Activated naive CD8-positive, alpha-beta T cell treated with anti-CD3 and anti-CD28 coated beads for 36 hours (primary cell): ENCODE measurements around the gene FKBP5. TPM values are rescaled to one million over a fixed set of nuclear protein-coding genes. Genes with fewer than 3 reads are reported as not detected.
"Not testable (repeated sequence)": the region's sequence is repeated elsewhere in the genome, so short reads cannot be mapped to it uniquely, and the experiment has no call there.

Experiments
- DNase-seq: peaks from one replicate; pipeline ENCODE4 v3.0.0; 2021
- H3K27ac Mint-ChIP-seq: one replicate; pipeline ENCODE4 v1.8.0; 2022; ENCODE audit warnings: mild to moderate bottlenecking, moderate library complexity, mixed read lengths
- H3K27me3 Mint-ChIP-seq: one replicate; pipeline ENCODE4 v1.8.0; 2022; ENCODE audit warnings: mild to moderate bottlenecking, mixed read lengths
- H3K36me3 Mint-ChIP-seq: one replicate; pipeline ENCODE4 v1.8.0; 2021; ENCODE audit warnings: mild to moderate bottlenecking, mixed read lengths
- H3K4me1 Mint-ChIP-seq: one replicate; pipeline ENCODE4 v1.8.0; 2021; ENCODE audit warnings: mixed read lengths
- H3K4me3 Mint-ChIP-seq: one replicate; pipeline ENCODE4 v1.8.0; 2022; ENCODE audit warnings: mild to moderate bottlenecking, moderate library complexity, mixed read lengths
- H3K9me3 Mint-ChIP-seq: one replicate; pipeline ENCODE4 v1.8.0; 2022; ENCODE audit warnings: mixed read lengths
- total RNA-seq, 2 experiments: library from RNA; stranded (reverse); gene quantifications; one replicate each; pipeline ENCODE4 v1.2.3, GENCODE V29; 2021

FKBP5 gene
- total RNA-seq, 2 experiments from 2014 or later = 110 TPM

DNA sequence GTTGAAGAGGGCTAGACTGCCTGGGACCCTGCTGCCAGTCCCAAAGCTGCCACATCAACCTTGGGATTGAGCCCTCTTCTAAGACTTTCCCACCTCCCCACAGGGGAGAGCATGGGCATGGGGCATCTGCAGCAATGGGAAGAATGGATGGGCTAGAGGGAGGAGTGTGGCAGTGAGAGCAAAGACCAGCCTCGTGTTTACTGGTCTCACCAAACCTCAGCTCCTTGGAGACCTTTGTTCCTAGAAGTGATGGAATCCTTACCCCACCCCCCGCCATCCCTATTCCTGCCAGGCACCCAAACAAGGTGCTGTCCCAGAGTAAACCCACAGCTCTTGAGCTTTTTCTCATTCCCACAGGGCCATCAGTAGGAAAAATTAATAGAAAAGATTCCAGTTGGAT is 28.1 kb upstream of the FKBP5 start:
- Mint-ChIP-seq H3K36me3 (peaks cover 2% of the 10 kb centered on the region), H3K4me1 (peaks cover 56% of the 10 kb centered on the region), H3K27me3 (no peaks in the 10 kb centered on the region), H3K4me3 (no peak overlapping the region), H3K9me3 (peaks cover 2% of the 10 kb centered on the region), H3K27ac (peak overlapping the region; percentile 93)
- no peak for DNase-seq

DNA sequence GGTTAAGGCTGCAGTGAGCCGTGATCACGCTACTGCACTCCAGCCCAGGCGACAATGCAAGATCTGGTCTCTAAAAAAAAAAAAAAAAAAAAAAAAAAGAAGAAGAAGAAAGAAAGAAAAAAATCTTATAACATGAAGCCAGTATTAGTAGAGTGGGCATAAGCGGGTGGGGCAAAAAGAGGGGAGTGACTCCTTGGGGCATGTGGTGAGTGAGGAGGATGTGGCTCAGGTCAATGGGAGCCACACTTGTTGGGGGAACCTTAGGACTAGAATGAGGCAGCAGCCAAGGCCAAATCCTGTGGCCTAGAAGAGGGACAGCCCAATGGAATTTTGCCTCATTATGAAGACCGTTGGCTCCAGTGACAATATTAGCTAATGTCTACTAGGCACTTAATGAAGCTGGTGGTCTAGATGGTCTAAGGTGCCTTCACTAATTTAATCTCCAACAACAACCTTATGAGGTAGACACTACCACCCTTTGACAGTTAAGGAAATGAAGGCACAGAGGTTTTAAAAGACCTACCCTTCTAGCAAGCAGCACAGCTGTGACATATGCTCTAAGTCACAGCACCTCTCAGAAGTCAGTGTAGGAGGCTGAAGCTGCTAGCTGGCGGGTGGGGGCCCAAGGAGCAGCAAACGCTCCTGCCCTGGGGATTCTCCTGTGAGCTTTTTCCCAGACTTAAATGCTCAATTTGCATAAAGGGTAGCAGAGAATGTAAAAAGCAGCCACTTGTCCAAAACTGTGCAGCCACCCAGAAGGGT is 24.5 kb upstream of the FKBP5 start:
- Mint-ChIP-seq H3K4me1 (peaks cover 39% of the 10 kb centered on the region), H3K27ac (no peak overlapping the region), H3K27me3 (no peaks in the 10 kb centered on the region), H3K36me3 (peaks cover 5% of the 10 kb centered on the region), H3K4me3 (no peak overlapping the region), H3K9me3 (peaks cover 6% of the 10 kb centered on the region)
- DNase-seq = no peak

GRCh38 chr6:35711731-35712130 is 23.0 kb upstream of the FKBP5 start:
- Mint-ChIP-seq H3K27me3 (no peaks in the 10 kb centered on the region), H3K36me3 (peaks cover 3% of the 10 kb centered on the region), H3K9me3 (peaks cover 4% of the 10 kb centered on the region), H3K27ac (no peak overlapping the region), H3K4me3 (no peak overlapping the region), H3K4me1 (peaks cover 25% of the 10 kb centered on the region)
- DNase-seq = no peak

DNA sequence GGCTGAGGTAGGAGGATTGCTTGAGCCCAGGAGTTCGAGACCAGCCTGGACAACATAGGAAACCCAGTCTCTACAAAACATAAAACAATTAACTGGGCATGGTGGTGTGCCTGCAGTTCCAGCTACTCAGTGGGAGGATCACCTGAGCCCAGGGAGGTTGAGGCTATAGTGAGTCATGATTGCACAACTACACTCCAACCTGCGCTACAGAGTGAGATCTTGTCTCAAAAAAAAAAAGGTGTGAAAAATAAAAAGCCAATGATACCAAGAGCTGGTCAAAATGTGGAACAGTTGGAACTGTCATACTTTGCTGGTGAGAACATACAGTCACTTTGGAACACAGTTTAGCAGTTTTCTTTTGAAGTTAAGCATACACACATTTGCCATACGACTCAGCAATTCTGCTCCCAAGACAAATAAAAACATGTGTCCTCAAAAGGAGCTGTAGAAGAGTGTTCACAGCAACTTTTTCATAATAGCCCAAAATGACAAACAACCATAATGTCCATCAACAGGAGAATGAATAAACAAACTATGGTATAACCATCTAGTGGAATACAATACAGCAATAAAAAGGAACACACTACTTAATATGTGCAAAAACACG is 21.6 kb upstream of the FKBP5 start:
- H3K9me3 Mint-ChIP-seq = peaks cover 4% of the 10 kb centered on the region
- peak overlapping the region; percentile 39 for H3K27ac Mint-ChIP-seq
- peaks cover 22% of the 10 kb centered on the region for H3K4me1 Mint-ChIP-seq
- peak; percentile 51 for DNase-seq
- H3K36me3 Mint-ChIP-seq = peaks cover 3% of the 10 kb centered on the region
- H3K4me3 Mint-ChIP-seq = no peak overlapping the region
- H3K27me3 Mint-ChIP-seq = no peaks in the 10 kb centered on the region

DNA sequence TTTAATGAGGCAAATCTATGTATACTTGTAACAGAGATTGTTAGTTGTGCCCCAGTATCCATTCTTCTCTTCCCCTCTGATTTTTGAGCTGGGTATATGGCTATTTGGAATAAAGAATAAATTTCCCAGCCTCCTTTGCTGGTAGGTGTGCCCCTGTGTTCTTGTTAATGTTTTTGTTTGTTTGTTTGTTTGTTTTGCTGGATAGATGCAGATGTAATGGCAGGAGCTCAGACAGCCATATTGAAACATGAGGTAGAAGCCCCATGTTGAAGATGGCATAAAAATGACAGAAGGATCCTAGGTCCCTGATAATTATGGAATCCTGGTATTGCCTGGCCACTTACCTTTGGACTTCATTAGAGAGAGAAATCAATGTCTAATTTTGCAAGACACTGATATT is 19.9 kb upstream of the FKBP5 start:
- peaks cover 4% of the 10 kb centered on the region for H3K9me3 Mint-ChIP-seq
- peaks cover 18% of the 10 kb centered on the region for H3K4me1 Mint-ChIP-seq
- H3K27ac Mint-ChIP-seq = no peak overlapping the region
- peaks cover 3% of the 10 kb centered on the region for H3K36me3 Mint-ChIP-seq
- no peak overlapping the region for H3K4me3 Mint-ChIP-seq
- no peak for DNase-seq
- H3K27me3 Mint-ChIP-seq = no peaks in the 10 kb centered on the region

DNA sequence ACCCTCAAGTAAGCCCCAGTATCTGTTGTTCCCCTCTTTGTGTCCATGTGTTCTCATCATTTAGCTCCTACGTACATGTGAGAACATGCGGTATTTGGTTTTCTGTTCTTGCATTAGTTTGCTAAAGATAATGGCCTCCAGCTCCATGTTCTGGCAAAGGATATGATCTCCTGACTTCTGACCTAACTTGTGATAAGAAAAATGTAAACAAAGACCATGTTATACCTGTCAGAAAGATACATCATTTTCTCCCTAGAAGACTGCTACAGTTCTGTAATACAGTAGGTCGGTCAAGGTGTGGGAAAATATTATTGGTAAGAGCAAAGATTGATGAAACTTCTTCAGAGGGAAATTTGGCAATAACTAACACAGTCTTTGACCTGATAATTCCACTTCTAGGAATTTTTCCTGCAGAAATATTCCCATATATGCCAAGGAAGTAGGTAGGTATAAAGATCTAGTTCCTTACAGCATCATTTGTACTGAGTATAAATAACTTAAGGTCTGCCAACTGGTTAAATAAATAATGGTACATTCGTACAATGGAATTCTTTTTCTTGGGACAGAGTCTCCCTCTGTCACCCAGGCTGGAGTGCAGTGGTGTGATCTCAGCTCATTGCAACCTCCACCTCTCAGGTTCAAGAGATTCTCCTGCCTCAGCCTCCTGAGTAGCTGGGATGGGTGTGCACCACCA is 19.1 kb upstream of the FKBP5 start:
- no peaks in the 10 kb centered on the region for H3K27me3 Mint-ChIP-seq
- H3K9me3 Mint-ChIP-seq = peaks cover 4% of the 10 kb centered on the region
- peaks cover 13% of the 10 kb centered on the region for H3K4me1 Mint-ChIP-seq
- DNase-seq = no peak
- no peak overlapping the region for H3K4me3 Mint-ChIP-seq
- H3K27ac Mint-ChIP-seq = no peak overlapping the region
- H3K36me3 Mint-ChIP-seq = peaks cover 3% of the 10 kb centered on the region

DNA sequence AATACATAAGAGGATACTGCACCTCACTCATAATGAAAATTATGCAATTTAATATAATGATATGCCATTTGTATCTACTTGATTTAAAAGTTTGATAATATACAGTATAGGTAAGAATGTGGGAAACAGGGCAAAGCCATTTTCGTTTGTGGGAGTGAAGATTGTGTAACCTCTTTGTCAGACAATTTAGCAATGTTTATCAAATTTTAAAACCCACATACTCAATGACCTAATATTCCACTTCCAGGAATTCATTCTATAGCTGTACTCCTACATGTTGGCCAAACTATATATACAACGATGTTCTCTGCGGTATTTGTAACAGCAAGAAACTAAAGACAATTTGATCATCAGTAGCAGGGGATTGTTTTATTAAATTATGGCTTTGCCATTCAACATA is 17.8 kb upstream of the FKBP5 start:
- DNase-seq = no peak
- Mint-ChIP-seq H3K9me3 (peaks cover 4% of the 10 kb centered on the region), H3K4me3 (no peak overlapping the region), H3K27ac (no peak overlapping the region), H3K27me3 (no peaks in the 10 kb centered on the region), H3K36me3 (peaks cover 3% of the 10 kb centered on the region), H3K4me1 (peaks cover 13% of the 10 kb centered on the region)

GRCh38 chr6:35703554-35703953 is 14.8 kb upstream of the FKBP5 start:
- H3K27me3 Mint-ChIP-seq = no peaks in the 10 kb centered on the region
- H3K36me3 Mint-ChIP-seq = no peaks in the 10 kb centered on the region
- DNase-seq = no peak
- no peaks in the 10 kb centered on the region for H3K4me1 Mint-ChIP-seq
- H3K4me3 Mint-ChIP-seq = no peak overlapping the region
- H3K27ac Mint-ChIP-seq = no peak overlapping the region
- peaks cover under 1% of the 10 kb centered on the region for H3K9me3 Mint-ChIP-seq

- H3K4me1 Mint-ChIP-seq = peaks cover 6% of the 10 kb centered on the region
- no peaks in the 10 kb centered on the region for H3K27me3 Mint-ChIP-seq
- H3K27ac Mint-ChIP-seq = no peak overlapping the region
- H3K9me3 Mint-ChIP-seq = peaks cover 8% of the 10 kb centered on the region
- H3K4me3 Mint-ChIP-seq = no peak overlapping the region
- H3K36me3 Mint-ChIP-seq = no peaks in the 10 kb centered on the region
- no peak for DNase-seq
Observed at GRCh38 chr6:35698858-35699257, 10.1 kb upstream of the FKBP5 start.

- not testable (repeated sequence) for H3K36me3 Mint-ChIP-seq, H3K27me3 Mint-ChIP-seq, H3K4me3 Mint-ChIP-seq, H3K9me3 Mint-ChIP-seq, H3K27ac Mint-ChIP-seq, H3K4me1 Mint-ChIP-seq, DNase-seq
Observed at GRCh38 chr6:35698430-35698829, 9.7 kb upstream of the FKBP5 start.

GRCh38 chr6:35694462-35694861 is 5.7 kb upstream of the FKBP5 start:
- Mint-ChIP-seq H3K27me3 (no peaks in the 10 kb centered on the region), H3K4me3 (no peak overlapping the region), H3K27ac (no peak overlapping the region), H3K9me3 (peaks cover 10% of the 10 kb centered on the region), H3K36me3 (no peaks in the 10 kb centered on the region), H3K4me1 (peaks cover 9% of the 10 kb centered on the region)
- DNase-seq = no peak

- H3K27ac Mint-ChIP-seq = peak overlapping the region; percentile 12
- DNase-seq = no peak
- peaks cover 10% of the 10 kb centered on the region for H3K9me3 Mint-ChIP-seq
- peaks cover 5% of the 10 kb centered on the region for H3K36me3 Mint-ChIP-seq
- H3K27me3 Mint-ChIP-seq = no peaks in the 10 kb centered on the region
- peaks cover 19% of the 10 kb centered on the region for H3K4me1 Mint-ChIP-seq
- no peak overlapping the region for H3K4me3 Mint-ChIP-seq
Observed at GRCh38 chr6:35691027-35691824, 2.5 kb upstream of the FKBP5 start.

DNA sequence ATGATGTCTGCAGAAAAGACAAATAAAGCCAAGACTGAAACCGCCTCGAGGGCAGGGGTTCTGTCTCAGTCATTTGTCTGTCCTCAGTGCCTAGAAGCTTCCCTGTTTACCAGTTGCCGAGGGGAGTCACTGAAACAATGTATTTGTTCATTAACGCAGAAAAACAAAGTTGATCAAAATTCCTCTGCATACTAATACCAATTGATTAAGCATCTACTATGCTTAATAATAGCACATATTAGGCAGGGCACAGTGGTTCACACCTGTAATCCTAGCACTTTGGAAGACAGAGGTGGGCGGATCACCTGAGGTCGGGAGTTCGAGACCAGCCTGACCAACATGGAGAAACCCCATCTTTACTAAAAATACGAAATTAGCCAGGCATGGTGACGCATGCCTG is 1.8 kb upstream of the FKBP5 start:
- Mint-ChIP-seq H3K9me3 (peaks cover 10% of the 10 kb centered on the region), H3K4me1 (peaks cover 19% of the 10 kb centered on the region), H3K27ac (no peak overlapping the region), H3K27me3 (no peaks in the 10 kb centered on the region), H3K36me3 (peaks cover 5% of the 10 kb centered on the region), H3K4me3 (no peak overlapping the region)
- no peak for DNase-seq

DNA sequence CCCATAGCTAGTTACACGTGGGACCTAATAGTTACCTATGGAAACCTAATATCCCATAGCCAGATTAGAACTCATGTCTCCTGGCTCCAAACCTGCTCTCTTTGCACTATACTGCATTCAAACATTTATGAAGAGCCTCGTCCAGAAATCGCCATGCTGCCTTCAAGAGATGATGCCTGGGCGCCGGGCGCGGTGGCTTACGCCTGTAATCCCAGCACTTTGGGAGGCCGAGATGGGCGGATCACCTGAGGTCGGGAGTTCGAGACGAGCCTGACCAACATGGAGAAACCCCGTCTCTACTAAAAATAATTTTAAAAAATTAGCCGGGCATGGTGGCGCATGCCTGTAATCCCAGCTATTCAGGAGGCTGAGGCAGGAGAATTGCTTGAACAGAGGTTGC is 1.3 kb upstream of the FKBP5 start:
- H3K4me1 Mint-ChIP-seq = peaks cover 19% of the 10 kb centered on the region
- not testable (repeated sequence) for H3K4me3 Mint-ChIP-seq, H3K9me3 Mint-ChIP-seq, H3K27me3 Mint-ChIP-seq, DNase-seq, H3K27ac Mint-ChIP-seq, H3K36me3 Mint-ChIP-seq
